ENCODE measurements around the gene NUDT21.
A peak's percentile ranks its signal among the peaks of the same experiment; 100 is the strongest.

The NUDT21 gene

DNA sequence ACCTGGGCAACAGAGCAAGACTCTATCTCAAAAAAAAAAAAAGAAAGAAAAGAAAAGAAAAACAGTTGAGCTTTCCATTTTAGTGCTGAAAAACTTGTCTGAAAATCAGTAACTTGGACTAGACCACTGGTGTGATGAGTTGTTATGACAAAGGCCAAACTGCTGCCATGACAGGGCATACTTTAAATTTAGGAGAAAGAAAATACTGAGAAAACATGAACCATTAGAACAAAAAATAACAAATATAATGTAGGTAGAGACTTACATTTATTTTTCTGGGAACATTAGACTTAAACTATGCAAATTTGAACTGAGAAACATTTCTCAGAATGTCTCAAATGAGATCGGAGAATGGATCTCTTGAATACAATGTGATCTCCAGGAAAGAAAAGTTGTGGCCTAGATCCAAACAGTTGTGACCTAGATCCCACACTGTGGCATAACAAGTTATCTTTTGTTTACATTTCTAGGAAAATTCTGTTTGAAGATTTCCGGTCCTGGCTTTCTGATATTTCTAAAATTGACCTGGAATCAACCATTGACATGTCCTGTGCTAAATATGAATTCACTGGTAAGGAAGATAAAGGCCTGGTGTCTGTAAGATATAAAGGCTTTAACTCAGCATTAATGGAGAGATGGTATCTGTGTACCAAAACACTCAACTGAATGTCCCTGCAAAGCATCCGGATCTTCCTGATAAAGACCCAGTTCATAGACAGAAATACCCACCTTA, 11.1 kb upstream of the NUDT21 start:
- no peak for DNase-seq (ENCODE audit: low spot score)
- TF ChIP-seq CTCF (IDR thresholded peaks at IDR 0.05; ENCODE audit: extremely low read depth, missing control alignments): no peak

GRCh38 chr16:56460101-56460500, 9.0 kb upstream of the NUDT21 start:
- DNase-seq (ENCODE audit: low spot score): no peak

GRCh38 chr16:56457927-56458470, 6.9 kb upstream of the NUDT21 start:
- no peak for TF ChIP-seq CTCF (IDR thresholded peaks at IDR 0.05; ENCODE audit: extremely low read depth, missing control alignments)
- DNase-seq (ENCODE audit: low spot score): no peak

More at GRCh38 chr16:56460101-56460500, 9.0 kb upstream of the NUDT21 start:
- TF ChIP-seq CTCF (IDR thresholded peaks at IDR 0.05; ENCODE audit: extremely low read depth, missing control alignments): no peak

DNA sequence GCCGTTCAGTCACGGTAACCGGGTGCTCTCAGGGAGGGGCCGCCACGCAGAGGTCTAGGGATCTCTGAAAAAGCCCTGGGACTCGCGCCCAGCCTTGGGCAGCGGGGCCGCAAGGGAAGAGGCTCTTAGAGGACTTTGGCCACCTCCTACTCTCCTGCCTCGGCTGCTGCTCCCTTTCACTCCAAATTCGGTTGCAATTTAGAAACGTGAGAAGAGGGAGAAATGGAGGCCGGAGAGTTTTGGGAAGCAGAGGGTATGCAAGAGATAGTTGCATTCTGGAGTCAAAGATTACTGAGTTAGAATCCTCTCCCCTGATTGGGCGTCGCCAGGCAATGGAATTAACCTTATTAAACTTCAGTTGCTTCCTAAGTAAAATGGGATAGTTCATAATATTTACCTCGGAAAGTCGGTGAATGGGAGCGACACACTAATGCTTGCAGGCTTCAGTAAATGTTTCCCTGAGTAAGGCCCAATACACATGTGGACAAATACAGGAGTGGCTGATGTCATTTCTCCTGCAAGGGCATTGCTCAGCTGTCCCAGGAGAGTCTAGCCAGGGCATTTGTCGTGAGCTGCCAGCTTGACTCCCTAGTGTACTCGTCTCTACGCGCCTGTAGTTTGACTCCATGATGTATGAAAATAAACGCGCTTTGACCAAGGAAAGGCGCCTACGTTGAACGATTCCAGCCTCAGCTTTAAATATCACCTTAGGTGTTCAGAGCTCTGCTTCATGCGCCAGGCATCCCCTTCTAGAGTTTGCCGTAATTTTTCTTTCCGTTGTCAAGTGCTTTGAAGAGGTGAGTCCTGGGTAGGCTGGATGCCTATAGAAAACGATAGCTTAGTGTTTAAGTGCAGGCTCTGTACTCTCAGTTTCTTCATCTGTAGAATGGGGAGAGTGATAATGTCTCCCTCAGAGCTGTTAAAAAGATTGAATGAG, 889 bp upstream of the NUDT21 start:
- TF ChIP-seq CTCF (IDR thresholded peaks at IDR 0.05; ENCODE audit: extremely low read depth, missing control alignments): no peak
- peak; percentile 50 for DNase-seq (ENCODE audit: low spot score)

GRCh38 chr16:56450275-56450985, 702 bp downstream of the NUDT21 start:
- peak; percentile 18 for DNase-seq (ENCODE audit: low spot score)
- no peak for TF ChIP-seq CTCF (IDR thresholded peaks at IDR 0.05; ENCODE audit: extremely low read depth, missing control alignments)

DNA sequence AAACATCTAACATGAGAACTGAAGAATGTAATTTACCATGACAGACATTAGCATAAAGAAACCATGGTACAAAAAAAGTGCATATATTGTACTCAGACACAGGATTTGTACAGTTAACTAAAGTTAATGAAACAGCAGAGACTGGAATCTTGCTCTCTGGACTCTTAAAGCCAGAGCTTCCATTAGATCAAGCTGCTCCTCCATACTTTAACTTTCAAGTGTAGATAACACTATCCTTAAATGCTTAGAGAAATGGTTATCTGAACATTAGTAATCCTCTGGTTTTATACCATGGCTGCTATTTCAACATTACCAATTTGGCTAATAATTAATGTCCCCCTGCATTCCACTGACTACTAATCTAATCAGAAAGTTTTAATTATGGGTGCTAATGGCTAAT, 3.1 kb downstream of the NUDT21 start:
- TF ChIP-seq CTCF (IDR thresholded peaks at IDR 0.05; ENCODE audit: extremely low read depth, missing control alignments): no peak
- no peak for DNase-seq (ENCODE audit: low spot score)

Data from GM20000 (cell line).